Measurements from ENCODE around the gene TBC1D9.

The TBC1D9 gene

GRCh38 chr4:140743194-140743931 is 12.8 kb downstream of the TBC1D9 start:
- Mint-ChIP-seq H3K9me3 (peaks cover 16% of the 10 kb centered on the region), H3K4me3 (no peak overlapping the region), H3K36me3 (ENCODE audit: low read depth) (peaks cover 20% of the 10 kb centered on the region), H3K27me3 (ENCODE audit: low read depth, poor library complexity) (no peaks in the 10 kb centered on the region), H3K4me1 (peaks cover 25% of the 10 kb centered on the region), H3K27ac (no peak overlapping the region)
- no peak for DNase-seq
- no peak for TF ChIP-seq CTCF (IDR thresholded peaks at IDR 0.05)

- Mint-ChIP-seq H3K36me3 (ENCODE audit: low read depth) (peaks cover 15% of the 10 kb centered on the region), H3K27ac (peak overlapping the region; percentile 27)
Observed at GRCh38 chr4:140742838-140743193, 13.4 kb downstream of the TBC1D9 start.

GRCh38 chr4:140740906-140741670 is 15.1 kb downstream of the TBC1D9 start:
- Mint-ChIP-seq H3K27me3 (ENCODE audit: low read depth, poor library complexity) (peaks cover 5% of the 10 kb centered on the region), H3K9me3 (no peaks in the 10 kb centered on the region), H3K36me3 (ENCODE audit: low read depth) (peaks cover 4% of the 10 kb centered on the region), H3K4me3 (no peak overlapping the region), H3K4me1 (peaks cover 25% of the 10 kb centered on the region), H3K27ac (peak overlapping the region; percentile 6)
- DNase-seq: no peak
- TF ChIP-seq CTCF (IDR thresholded peaks at IDR 0.05): no peak

More at GRCh38 chr4:140742838-140743193, 13.4 kb downstream of the TBC1D9 start:
- no peak overlapping the region for H3K4me3 Mint-ChIP-seq
- H3K27me3 Mint-ChIP-seq (ENCODE audit: low read depth, poor library complexity): no peaks in the 10 kb centered on the region
- H3K4me1 Mint-ChIP-seq: peaks cover 25% of the 10 kb centered on the region
- no peak for TF ChIP-seq CTCF (IDR thresholded peaks at IDR 0.05)
- H3K9me3 Mint-ChIP-seq: peaks cover 11% of the 10 kb centered on the region
- DNase-seq: no peak

GRCh38 chr4:140740422-140740821 is 15.8 kb downstream of the TBC1D9 start:
- H3K36me3 Mint-ChIP-seq (ENCODE audit: low read depth): peaks cover 4% of the 10 kb centered on the region
- peaks cover 5% of the 10 kb centered on the region for H3K27me3 Mint-ChIP-seq (ENCODE audit: low read depth, poor library complexity)
- H3K27ac Mint-ChIP-seq: peak overlapping the region; percentile 6
- peaks cover 25% of the 10 kb centered on the region for H3K4me1 Mint-ChIP-seq
- no peak for DNase-seq
- no peaks in the 10 kb centered on the region for H3K9me3 Mint-ChIP-seq
- no peak overlapping the region for H3K4me3 Mint-ChIP-seq
- no peak for TF ChIP-seq CTCF (IDR thresholded peaks at IDR 0.05)

- Mint-ChIP-seq H3K4me3 (no peak overlapping the region), H3K36me3 (ENCODE audit: low read depth) (peaks cover 4% of the 10 kb centered on the region), H3K9me3 (no peaks in the 10 kb centered on the region), H3K27me3 (ENCODE audit: low read depth, poor library complexity) (peaks cover 5% of the 10 kb centered on the region), H3K27ac (no peak overlapping the region), H3K4me1 (peaks cover 25% of the 10 kb centered on the region)
- TF ChIP-seq CTCF (IDR thresholded peaks at IDR 0.05): no peak
- DNase-seq: no peak
Observed at GRCh38 chr4:140739971-140740370, 16.2 kb downstream of the TBC1D9 start.
